Chondrocyte (in vitro differentiated cells): ENCODE results near the gene BRF1. TPM values are rescaled to one million over a fixed set of nuclear protein-coding genes. Genes with fewer than 3 reads are reported as not detected.

Experiments
- DNase-seq: peaks from one replicate; pipeline ENCODE4 v3.0.0; 2021; ENCODE audit warnings: mixed read lengths, low spot score
- H3K27ac Mint-ChIP-seq: one replicate; pipeline ENCODE4 v1.8.0; 2021; ENCODE audit warnings: mild to moderate bottlenecking, moderate library complexity, mixed read lengths; ENCODE audit not compliant: unreplicated experiment
- H3K27me3 Mint-ChIP-seq: 2 replicates; pipeline ENCODE4 v1.8.0; 2021; ENCODE audit warnings: low read depth, mixed read lengths
- H3K36me3 Mint-ChIP-seq: 2 replicates; pipeline ENCODE4 v1.8.0; 2021; ENCODE audit warnings: low read depth, mixed read lengths
- H3K4me1 Mint-ChIP-seq: 2 replicates; pipeline ENCODE4 v1.8.0; 2021; ENCODE audit warnings: low read depth, mild to moderate bottlenecking, mixed read lengths
- H3K4me3 Mint-ChIP-seq: one replicate; pipeline ENCODE4 v1.8.0; 2021; ENCODE audit warnings: mild to moderate bottlenecking, moderate library complexity, mixed read lengths; ENCODE audit not compliant: unreplicated experiment
- H3K9me3 Mint-ChIP-seq: 2 replicates; pipeline ENCODE4 v1.8.0; 2021; ENCODE audit warnings: low read depth, mixed read lengths
- total RNA-seq: library from RNA; stranded (reverse); gene quantifications from 3 replicates; pipeline ENCODE4 v1.2.1, GENCODE V29; 2021
- TF ChIP-seq, protein P1 (sequence below): fragments of 200-600 bp; sonication (generic); IDR thresholded peaks from 2 replicates; pipeline ENCODE4 v1.5.0; 2021; ENCODE audit warnings: antibody characterized with exemption, mild to moderate bottlenecking, moderate library complexity

BRF1 gene
- total RNA-seq, 1 donor from 2014 or later: 26.1 TPM

- no peak overlapping the region for H3K4me3 Mint-ChIP-seq
- DNase-seq: no peak
- H3K4me1 Mint-ChIP-seq: peaks cover 13% of the 10 kb centered on the region
- H3K27me3 Mint-ChIP-seq: no peaks in the 10 kb centered on the region
- no peak overlapping the region for H3K27ac Mint-ChIP-seq
- peaks cover 5% of the 10 kb centered on the region for H3K36me3 Mint-ChIP-seq
- peaks cover 8% of the 10 kb centered on the region for H3K9me3 Mint-ChIP-seq
- TF ChIP-seq, protein P1, sequence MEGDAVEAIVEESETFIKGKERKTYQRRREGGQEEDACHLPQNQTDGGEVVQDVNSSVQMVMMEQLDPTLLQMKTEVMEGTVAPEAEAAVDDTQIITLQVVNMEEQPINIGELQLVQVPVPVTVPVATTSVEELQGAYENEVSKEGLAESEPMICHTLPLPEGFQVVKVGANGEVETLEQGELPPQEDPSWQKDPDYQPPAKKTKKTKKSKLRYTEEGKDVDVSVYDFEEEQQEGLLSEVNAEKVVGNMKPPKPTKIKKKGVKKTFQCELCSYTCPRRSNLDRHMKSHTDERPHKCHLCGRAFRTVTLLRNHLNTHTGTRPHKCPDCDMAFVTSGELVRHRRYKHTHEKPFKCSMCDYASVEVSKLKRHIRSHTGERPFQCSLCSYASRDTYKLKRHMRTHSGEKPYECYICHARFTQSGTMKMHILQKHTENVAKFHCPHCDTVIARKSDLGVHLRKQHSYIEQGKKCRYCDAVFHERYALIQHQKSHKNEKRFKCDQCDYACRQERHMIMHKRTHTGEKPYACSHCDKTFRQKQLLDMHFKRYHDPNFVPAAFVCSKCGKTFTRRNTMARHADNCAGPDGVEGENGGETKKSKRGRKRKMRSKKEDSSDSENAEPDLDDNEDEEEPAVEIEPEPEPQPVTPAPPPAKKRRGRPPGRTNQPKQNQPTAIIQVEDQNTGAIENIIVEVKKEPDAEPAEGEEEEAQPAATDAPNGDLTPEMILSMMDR: no peak
Observed at GRCh38 chr14:105347587-105347968, 46.8 kb upstream of the BRF1 start.

DNA sequence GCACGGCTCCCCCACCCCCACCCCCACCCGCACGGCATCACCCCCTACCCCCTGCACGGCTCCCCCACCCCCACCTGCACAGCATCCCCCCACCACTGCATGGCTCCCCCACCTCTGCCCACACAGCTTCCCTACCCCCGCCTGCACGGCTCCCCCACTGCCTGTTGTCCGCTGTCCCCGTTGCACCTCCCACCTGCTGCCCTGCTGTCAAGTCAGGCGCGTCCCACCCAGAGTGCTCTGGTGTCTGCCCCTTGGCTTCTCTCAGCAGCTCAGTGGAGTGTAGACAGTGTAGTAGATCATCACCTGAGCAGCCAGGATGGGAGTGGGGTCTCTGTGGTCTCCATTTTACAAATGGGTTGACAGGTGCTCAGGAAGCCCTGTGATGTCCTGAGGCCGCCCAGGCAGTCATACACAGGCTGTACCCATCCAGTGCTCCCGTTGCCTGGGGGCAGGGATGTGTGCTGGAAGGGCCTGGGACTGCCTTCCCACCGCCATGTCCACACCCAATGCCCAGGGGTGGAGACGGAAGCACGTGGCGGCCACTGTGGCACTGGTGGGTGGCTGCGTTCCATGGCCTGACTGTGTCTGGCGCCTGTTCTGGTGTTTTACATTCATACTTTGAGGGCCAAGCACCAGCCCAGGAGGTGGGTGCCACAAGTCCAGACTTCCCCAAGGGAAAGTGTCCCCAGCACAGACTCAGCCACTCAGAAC, 46.2 kb upstream of the BRF1 start:
- no peak overlapping the region for H3K27ac Mint-ChIP-seq
- H3K4me3 Mint-ChIP-seq: no peak overlapping the region
- H3K36me3 Mint-ChIP-seq: peaks cover 5% of the 10 kb centered on the region
- DNase-seq: no peak
- H3K27me3 Mint-ChIP-seq: no peaks in the 10 kb centered on the region
- TF ChIP-seq, protein P1: no peak
- peaks cover 12% of the 10 kb centered on the region for H3K4me1 Mint-ChIP-seq
- H3K9me3 Mint-ChIP-seq: peaks cover 8% of the 10 kb centered on the region

DNA sequence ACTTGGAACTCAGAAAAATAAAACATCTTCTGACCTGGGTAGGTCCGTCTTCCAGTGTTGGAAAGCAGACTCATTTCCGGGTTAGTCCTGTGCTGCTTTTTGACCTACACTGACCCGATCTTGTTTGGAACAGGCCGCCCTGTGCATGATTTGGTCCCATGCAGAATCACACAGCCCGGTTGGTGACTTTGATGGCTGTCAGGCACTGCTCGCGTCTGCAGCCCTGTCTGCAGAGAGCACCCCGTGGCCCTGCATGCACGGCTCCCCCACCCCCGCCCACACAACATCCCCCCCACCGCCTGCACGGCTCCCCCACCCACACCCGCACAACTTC, 45.4 kb upstream of the BRF1 start:
- no peaks in the 10 kb centered on the region for H3K27me3 Mint-ChIP-seq
- peaks cover 5% of the 10 kb centered on the region for H3K36me3 Mint-ChIP-seq
- no peak overlapping the region for H3K4me3 Mint-ChIP-seq
- H3K4me1 Mint-ChIP-seq: peaks cover 17% of the 10 kb centered on the region
- H3K27ac Mint-ChIP-seq: no peak overlapping the region
- DNase-seq: no peak
- TF ChIP-seq, protein P1: no peak
- H3K9me3 Mint-ChIP-seq: peaks cover 8% of the 10 kb centered on the region

DNA sequence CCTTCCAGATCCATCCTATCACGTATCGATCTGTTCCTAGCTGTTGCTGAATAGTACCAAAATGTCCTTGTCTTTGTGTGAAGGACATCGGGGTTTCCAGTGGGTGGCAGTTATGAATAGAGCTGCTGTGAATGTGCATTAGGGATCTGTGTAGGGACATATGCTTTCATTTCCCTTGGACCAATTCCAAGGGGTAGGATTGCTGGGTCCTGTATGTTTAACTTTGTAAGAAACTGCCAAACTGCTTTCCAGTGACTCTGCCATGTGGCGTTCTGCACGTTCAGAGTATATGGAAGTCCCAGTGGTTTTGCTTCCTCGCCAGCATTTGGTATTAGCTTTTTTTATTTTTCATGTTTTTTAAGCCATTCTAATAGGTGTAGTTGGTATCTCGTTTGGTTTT, 42.4 kb upstream of the BRF1 start:
- TF ChIP-seq, protein P1: no peak
- H3K4me1 Mint-ChIP-seq: peaks cover 23% of the 10 kb centered on the region
- no peaks in the 10 kb centered on the region for H3K27me3 Mint-ChIP-seq
- peaks cover 5% of the 10 kb centered on the region for H3K36me3 Mint-ChIP-seq
- no peak overlapping the region for H3K4me3 Mint-ChIP-seq
- peaks cover 8% of the 10 kb centered on the region for H3K9me3 Mint-ChIP-seq
- DNase-seq: no peak
- no peak overlapping the region for H3K27ac Mint-ChIP-seq

DNA sequence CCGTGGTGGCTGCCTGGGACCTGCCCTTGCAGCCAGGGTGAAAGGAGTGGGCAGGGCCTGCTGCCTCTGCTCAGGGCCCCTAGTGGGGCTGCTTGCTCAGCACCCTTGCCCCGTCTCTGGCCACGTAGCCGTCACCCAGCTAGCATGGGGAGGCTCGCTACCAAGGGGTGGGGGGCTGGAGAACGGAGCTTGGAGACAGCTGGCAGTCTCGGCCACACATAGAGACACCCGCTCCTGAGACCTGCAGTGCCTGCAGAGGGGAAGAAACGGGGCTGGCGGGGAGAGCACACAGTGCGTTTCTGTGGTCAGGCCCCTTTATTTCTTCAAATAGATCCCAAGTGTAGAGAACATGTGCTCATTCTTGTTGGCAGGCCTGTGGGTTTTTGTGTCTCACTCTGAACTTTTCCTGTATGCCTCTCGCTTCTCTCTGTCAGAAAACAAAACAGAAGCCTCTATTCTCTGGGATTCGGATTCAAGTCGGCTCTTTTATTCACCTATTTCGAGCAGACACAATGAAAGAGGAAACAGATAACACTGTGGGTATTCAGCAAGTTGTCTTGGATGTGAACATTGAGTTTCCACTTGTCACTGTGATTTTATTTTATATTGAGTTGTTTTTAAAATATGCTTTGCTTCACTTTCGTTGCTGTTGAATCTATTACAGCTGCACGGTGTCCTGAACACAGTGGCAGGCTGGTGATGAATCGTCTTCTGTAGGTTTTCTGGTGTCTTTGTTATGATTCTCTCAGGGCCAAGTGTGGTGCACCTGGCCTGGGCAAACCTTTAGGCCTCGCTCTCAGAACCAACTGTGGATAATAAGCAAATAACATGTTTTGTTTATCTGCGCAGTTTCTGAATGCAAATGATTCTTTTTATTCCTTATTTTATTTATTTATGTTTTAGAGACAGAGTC, 40.3 kb upstream of the BRF1 start:
- DNase-seq: no peak
- TF ChIP-seq, protein P1: no peak
- no peaks in the 10 kb centered on the region for H3K27me3 Mint-ChIP-seq
- peaks cover 5% of the 10 kb centered on the region for H3K36me3 Mint-ChIP-seq
- no peak overlapping the region for H3K27ac Mint-ChIP-seq
- H3K4me3 Mint-ChIP-seq: no peak overlapping the region
- H3K4me1 Mint-ChIP-seq: peaks cover 23% of the 10 kb centered on the region
- H3K9me3 Mint-ChIP-seq: peaks cover 8% of the 10 kb centered on the region
